ENCODE measurements around the gene LILRA5. TPM values are rescaled to one million over a fixed set of nuclear protein-coding genes. Genes with fewer than 3 reads are reported as not detected.

Gene LILRA5
- total RNA-seq, 3 donors from 2014 or later (not counting 1 experiment from before 2014, with no cell fraction given), result 3.4 to 22.3 (median 11.1) TPM

GRCh38 chr19:54356444-54357056 is 43.6 kb upstream of the LILRA5 start:
- WGBS (ENCODE audit: insufficient coverage), result 92% methylated on average over 9 of the region's 12 CpGs
- no peak overlapping the region for H3K27ac ChIP-seq (ENCODE audit: low read length)
- DNase-seq, result no peak

GRCh38 chr19:54355675-54356074 is 42.7 kb upstream of the LILRA5 start:
- Mint-ChIP-seq H3K9me3 (no peaks in the 10 kb centered on the region), H3K36me3 (no peaks in the 10 kb centered on the region), H3K4me3 (no peak overlapping the region), H3K27me3 (ENCODE audit: low read depth in 2 of 2) (no peaks in the 10 kb centered on the region), H3K27ac (peak overlapping the region in 1 of 2 donors; percentile 27), H3K4me1 (peaks cover 0 to 35% of the 10 kb centered on the region in 2 donors)
- H3K9me3 ChIP-seq (ENCODE audit: control insufficient read depth, insufficient read depth, low read length), result no peaks in the 10 kb centered on the region
- peaks cover 30% of the 10 kb centered on the region for H3K36me3 ChIP-seq (ENCODE audit: control insufficient read depth, insufficient read depth, low read length)
- TF ChIP-seq, protein P1, sequence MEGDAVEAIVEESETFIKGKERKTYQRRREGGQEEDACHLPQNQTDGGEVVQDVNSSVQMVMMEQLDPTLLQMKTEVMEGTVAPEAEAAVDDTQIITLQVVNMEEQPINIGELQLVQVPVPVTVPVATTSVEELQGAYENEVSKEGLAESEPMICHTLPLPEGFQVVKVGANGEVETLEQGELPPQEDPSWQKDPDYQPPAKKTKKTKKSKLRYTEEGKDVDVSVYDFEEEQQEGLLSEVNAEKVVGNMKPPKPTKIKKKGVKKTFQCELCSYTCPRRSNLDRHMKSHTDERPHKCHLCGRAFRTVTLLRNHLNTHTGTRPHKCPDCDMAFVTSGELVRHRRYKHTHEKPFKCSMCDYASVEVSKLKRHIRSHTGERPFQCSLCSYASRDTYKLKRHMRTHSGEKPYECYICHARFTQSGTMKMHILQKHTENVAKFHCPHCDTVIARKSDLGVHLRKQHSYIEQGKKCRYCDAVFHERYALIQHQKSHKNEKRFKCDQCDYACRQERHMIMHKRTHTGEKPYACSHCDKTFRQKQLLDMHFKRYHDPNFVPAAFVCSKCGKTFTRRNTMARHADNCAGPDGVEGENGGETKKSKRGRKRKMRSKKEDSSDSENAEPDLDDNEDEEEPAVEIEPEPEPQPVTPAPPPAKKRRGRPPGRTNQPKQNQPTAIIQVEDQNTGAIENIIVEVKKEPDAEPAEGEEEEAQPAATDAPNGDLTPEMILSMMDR (IDR thresholded peaks at IDR 0.05), result no peak
- no peak overlapping the region for H3K27ac ChIP-seq (ENCODE audit: low read length)
- ATAC-seq (no peak), DNase-seq (no peak)
- no peaks in the 10 kb centered on the region for H3K27me3 ChIP-seq (ENCODE audit: control insufficient read depth, insufficient read depth, low read length)
- intact Hi-C loops (cut with micrococcal nuclease), result no loop called here
- H3K4me3 ChIP-seq (ENCODE audit: low read length), result no peak overlapping the region
- 84% methylated on average over 14 of the region's 14 CpGs for WGBS (ENCODE audit: insufficient coverage)
- H3K4me1 ChIP-seq (ENCODE audit: control insufficient read depth, insufficient read depth, low read length), result peaks cover 17% of the 10 kb centered on the region

More at GRCh38 chr19:54356444-54357056, 43.6 kb upstream of the LILRA5 start:
- H3K36me3 ChIP-seq (ENCODE audit: control insufficient read depth, insufficient read depth, low read length), result peaks cover 33% of the 10 kb centered on the region
- TF ChIP-seq, protein P1 (IDR thresholded peaks at IDR 0.05), result no peak
- intact Hi-C loops (cut with micrococcal nuclease), result no loop called here
- H3K4me1 ChIP-seq (ENCODE audit: control insufficient read depth, insufficient read depth, low read length), result peaks cover 26% of the 10 kb centered on the region
- H3K9me3 Mint-ChIP-seq, result no peaks in the 10 kb centered on the region
- no peaks in the 10 kb centered on the region for H3K36me3 Mint-ChIP-seq
- no peaks in the 10 kb centered on the region for H3K9me3 ChIP-seq (ENCODE audit: control insufficient read depth, insufficient read depth, low read length)
- H3K27ac Mint-ChIP-seq, result peak overlapping the region in 1 of 2 donors; percentile 16
- H3K27me3 Mint-ChIP-seq (ENCODE audit: low read depth in 2 of 2), result no peaks in the 10 kb centered on the region
- no peak overlapping the region for H3K4me3 ChIP-seq (ENCODE audit: low read length)
- no peak for ATAC-seq
- H3K4me1 Mint-ChIP-seq, result peaks cover 8 to 41% of the 10 kb centered on the region in 2 donors
- no peaks in the 10 kb centered on the region for H3K27me3 ChIP-seq (ENCODE audit: control insufficient read depth, insufficient read depth, low read length)
- H3K4me3 Mint-ChIP-seq, result no peak overlapping the region

DNA sequence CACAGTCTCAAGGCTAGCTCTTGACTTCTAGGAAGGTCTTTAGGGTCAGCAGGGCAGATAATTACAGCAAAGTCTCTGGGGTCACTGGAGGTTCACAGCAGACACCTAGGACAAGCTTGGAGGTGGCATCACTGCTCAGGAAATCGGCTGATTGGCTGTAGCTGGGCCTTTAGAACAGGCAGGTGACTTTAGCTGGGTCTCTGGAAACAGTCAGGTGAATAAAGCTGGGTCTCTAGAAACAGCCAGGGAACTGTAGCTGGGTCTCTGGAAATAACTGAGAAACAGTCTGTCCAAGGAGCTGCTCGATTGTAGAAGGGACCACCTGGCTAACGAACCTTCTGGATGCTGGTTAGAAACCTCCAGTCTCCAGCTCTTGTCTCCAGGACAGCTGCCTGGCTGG is 41.8 kb upstream of the LILRA5 start:
- H3K27ac Mint-ChIP-seq, result peak overlapping the region in 1 of 2 donors; percentile 27
- ATAC-seq (no peak), DNase-seq (no peak)
- H3K4me3 Mint-ChIP-seq, result no peak overlapping the region
- intact Hi-C loops (cut with micrococcal nuclease), result loop anchor here (5.0 kb wide), 1 partner anchor 33 kb away; no protein-coding TSS in a partner anchor
- no peaks in the 10 kb centered on the region for H3K27me3 ChIP-seq (ENCODE audit: control insufficient read depth, insufficient read depth, low read length)
- no peaks in the 10 kb centered on the region for H3K9me3 ChIP-seq (ENCODE audit: control insufficient read depth, insufficient read depth, low read length)
- H3K27ac ChIP-seq (ENCODE audit: low read length), result no peak overlapping the region
- peaks cover 11% of the 10 kb centered on the region for H3K4me1 ChIP-seq (ENCODE audit: control insufficient read depth, insufficient read depth, low read length)
- 90% methylated on average over 3 of the region's 3 CpGs for WGBS (ENCODE audit: insufficient coverage)
- H3K27me3 Mint-ChIP-seq (ENCODE audit: low read depth in 2 of 2), result no peaks in the 10 kb centered on the region
- no peaks in the 10 kb centered on the region for H3K9me3 Mint-ChIP-seq
- H3K4me1 Mint-ChIP-seq, result peaks cover 0 to 35% of the 10 kb centered on the region in 2 donors
- H3K4me3 ChIP-seq (ENCODE audit: low read length), result no peak overlapping the region
- TF ChIP-seq, protein P1 (IDR thresholded peaks at IDR 0.05), result no peak
- no peaks in the 10 kb centered on the region for H3K36me3 Mint-ChIP-seq
- peaks cover 27% of the 10 kb centered on the region for H3K36me3 ChIP-seq (ENCODE audit: control insufficient read depth, insufficient read depth, low read length)

All from natural killer cell (primary cell).